Esophagus squamous epithelium (tissue), 4 donors: Measurements from ENCODE around the gene SPAG8.

Experiments used
- CTCF ChIP-seq, 6 experiments: fragments of 450-650 bp in 4 of 6; fragments of 200-600 bp in 2 of 6; sonication (generic) in 2 of 6; IDR thresholded peaks; one replicate each; pipeline ENCODE4 v1.5.1; 2016 to 2019; ENCODE audit warnings: antibody characterized with exemption in 6 of 6, mild to moderate bottlenecking in 4 of 6, moderate library complexity in 4 of 6
- POLR2A ChIP-seq, 4 donors: fragments of 450-650 bp; IDR thresholded peaks; one replicate each; pipeline ENCODE4 v1.6.1; 2017; ENCODE audit warnings: antibody characterized with exemption in 4 of 4, mild to moderate bottlenecking in 4 of 4, moderate library complexity in 3 of 4

GRCh38 chr9:35769763-35770162, 42.3 kb downstream of the SPAG8 start:
- TF ChIP-seq CTCF (IDR thresholded peaks at IDR 0.05), result no peak
- TF ChIP-seq POLR2A (IDR thresholded peaks at IDR 0.05), result no peak
